ENCODE measurements around the gene SPOPL. TPM values are rescaled to one million over a fixed set of nuclear protein-coding genes. Genes with fewer than 3 reads are reported as not detected.
"Not testable (repeated sequence)": the region's sequence is repeated elsewhere in the genome, so short reads cannot be mapped to it uniquely, and the experiment has no call there.

Gene SPOPL
- total RNA-seq, 2 donors from 2014 or later, result 12.1 to 14.4 TPM

DNA sequence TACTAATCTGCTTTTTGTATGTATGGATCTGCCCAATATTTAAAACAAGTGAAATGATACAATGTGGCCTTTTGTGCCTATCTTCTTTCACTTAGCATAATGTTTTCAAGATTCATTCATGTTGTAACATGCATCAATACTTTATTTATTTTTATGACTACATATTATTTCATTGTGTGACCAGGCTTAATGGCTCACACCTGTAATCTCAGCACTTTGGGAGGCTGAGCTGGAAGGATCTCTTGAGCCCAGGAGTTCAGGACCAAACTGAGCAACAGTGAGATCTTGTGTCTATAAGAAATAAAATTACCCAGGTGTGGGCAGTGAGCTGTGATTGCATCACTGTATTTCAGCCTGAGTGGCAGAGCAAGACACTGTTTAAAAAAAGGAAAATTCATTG lies 33.2 kb downstream of the SPOPL start:
- TF ChIP-seq, protein P1, sequence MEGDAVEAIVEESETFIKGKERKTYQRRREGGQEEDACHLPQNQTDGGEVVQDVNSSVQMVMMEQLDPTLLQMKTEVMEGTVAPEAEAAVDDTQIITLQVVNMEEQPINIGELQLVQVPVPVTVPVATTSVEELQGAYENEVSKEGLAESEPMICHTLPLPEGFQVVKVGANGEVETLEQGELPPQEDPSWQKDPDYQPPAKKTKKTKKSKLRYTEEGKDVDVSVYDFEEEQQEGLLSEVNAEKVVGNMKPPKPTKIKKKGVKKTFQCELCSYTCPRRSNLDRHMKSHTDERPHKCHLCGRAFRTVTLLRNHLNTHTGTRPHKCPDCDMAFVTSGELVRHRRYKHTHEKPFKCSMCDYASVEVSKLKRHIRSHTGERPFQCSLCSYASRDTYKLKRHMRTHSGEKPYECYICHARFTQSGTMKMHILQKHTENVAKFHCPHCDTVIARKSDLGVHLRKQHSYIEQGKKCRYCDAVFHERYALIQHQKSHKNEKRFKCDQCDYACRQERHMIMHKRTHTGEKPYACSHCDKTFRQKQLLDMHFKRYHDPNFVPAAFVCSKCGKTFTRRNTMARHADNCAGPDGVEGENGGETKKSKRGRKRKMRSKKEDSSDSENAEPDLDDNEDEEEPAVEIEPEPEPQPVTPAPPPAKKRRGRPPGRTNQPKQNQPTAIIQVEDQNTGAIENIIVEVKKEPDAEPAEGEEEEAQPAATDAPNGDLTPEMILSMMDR (IDR thresholded peaks at IDR 0.05), result no peak
- peaks cover 0 to 15% of the 10 kb centered on the region in 2 donors for H3K4me1 ChIP-seq
- no peak overlapping the region for H3K27ac ChIP-seq
- no peaks in the 10 kb centered on the region for H3K36me3 ChIP-seq
- no peak for DNase-seq (ENCODE audit: low spot score)
- no peak overlapping the region for H3K4me3 ChIP-seq
- peaks cover 0 to 5% of the 10 kb centered on the region in 2 donors for H3K9me3 ChIP-seq
- no peaks in the 10 kb centered on the region for H3K27me3 ChIP-seq

GRCh38 chr2:138536302-138536701 lies 34.7 kb downstream of the SPOPL start:
- DNase-seq (ENCODE audit: low spot score), result no peak
- Histone ChIP-seq H3K27me3 (no peaks in the 10 kb centered on the region), H3K4me3 (no peak overlapping the region), H3K36me3 (no peaks in the 10 kb centered on the region), H3K4me1 (peaks cover 0 to 13% of the 10 kb centered on the region in 2 donors), H3K9me3 (peaks cover 0 to 5% of the 10 kb centered on the region in 2 donors), H3K27ac (no peak overlapping the region)
- TF ChIP-seq, protein P1 (IDR thresholded peaks at IDR 0.05), result no peak

- TF ChIP-seq, protein P1 (IDR thresholded peaks at IDR 0.05), result no peak
- no peak for DNase-seq (ENCODE audit: low spot score)
- peaks cover 0 to 8% of the 10 kb centered on the region in 2 donors for H3K4me1 ChIP-seq
- peaks cover 0 to 5% of the 10 kb centered on the region in 2 donors for H3K9me3 ChIP-seq
- no peaks in the 10 kb centered on the region for H3K27me3 ChIP-seq
- no peaks in the 10 kb centered on the region for H3K36me3 ChIP-seq
- no peak overlapping the region for H3K4me3 ChIP-seq
- no peak overlapping the region for H3K27ac ChIP-seq
Measured at GRCh38 chr2:138536740-138537139, 35.2 kb downstream of the SPOPL start.

DNA sequence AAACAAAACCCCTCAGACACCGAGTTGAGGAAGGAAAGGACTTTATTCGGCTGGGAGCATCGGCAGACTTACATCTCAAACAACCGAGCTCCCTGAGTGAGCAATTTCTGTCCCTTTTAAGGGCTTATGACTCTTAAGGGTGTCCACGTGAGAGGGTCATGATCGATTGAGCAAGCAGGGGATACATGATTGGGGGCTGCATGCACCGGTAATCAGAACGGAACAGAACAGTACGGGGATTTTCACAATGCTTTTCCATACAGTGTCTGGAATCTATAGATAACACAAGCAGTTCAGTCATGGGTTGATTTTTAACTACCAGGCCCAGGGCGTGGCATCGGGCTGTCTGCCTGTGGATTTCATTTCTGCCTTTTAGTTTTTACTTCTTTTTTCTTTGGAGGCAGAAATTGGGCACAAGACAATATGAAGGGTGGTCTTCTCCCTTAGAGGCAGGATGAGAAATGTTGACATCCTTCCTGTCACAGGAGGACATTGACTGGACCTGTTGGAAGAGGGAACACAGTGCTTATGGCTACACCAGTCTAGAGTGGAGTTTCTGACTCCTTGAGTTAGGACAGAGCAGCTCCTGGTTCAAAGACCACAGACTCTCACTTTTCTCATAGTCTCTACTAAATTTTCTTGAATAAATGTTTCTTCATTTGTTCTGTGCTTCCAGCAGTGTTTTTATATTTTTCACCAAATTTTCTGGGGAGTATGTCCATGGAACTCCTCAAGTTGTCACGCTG lies 35.8 kb downstream of the SPOPL start:
- no peaks in the 10 kb centered on the region for H3K27me3 ChIP-seq
- peaks cover 0 to 5% of the 10 kb centered on the region in 2 donors for H3K4me1 ChIP-seq
- DNase-seq (ENCODE audit: low spot score), result no peak
- peaks cover 0 to 5% of the 10 kb centered on the region in 2 donors for H3K9me3 ChIP-seq
- TF ChIP-seq, protein P1 (IDR thresholded peaks at IDR 0.05), result no peak
- no peaks in the 10 kb centered on the region for H3K36me3 ChIP-seq
- no peak overlapping the region for H3K27ac ChIP-seq
- no peak overlapping the region for H3K4me3 ChIP-seq

GRCh38 chr2:138544206-138544605 lies 42.6 kb downstream of the SPOPL start:
- not testable (repeated sequence) for H3K27ac ChIP-seq; DNase-seq (ENCODE audit: low spot score); H3K36me3 ChIP-seq; H3K27me3 ChIP-seq; H3K9me3 ChIP-seq; H3K4me1 ChIP-seq; H3K4me3 ChIP-seq

DNA sequence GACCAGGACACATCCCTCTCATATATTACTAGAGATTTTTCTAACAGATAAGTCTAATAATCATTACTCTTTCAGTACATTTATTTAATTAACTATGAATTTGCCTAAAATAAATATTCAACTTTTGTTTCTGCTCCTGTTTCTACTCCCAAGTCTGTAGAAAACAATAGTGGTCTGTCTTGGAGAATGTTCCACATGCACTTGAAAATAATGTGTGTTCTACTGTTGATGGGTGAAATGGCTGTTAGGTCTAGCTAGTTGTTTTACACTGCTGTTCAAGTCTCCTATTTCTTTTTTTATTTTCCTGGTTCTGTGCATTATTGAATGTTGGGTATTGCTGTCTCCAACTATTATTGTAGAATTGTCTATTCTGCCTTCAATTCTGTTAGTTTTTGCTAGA lies 47.2 kb downstream of the SPOPL start:
- Histone ChIP-seq H3K27ac (no peak overlapping the region), H3K27me3 (no peaks in the 10 kb centered on the region), H3K9me3 (no peaks in the 10 kb centered on the region), H3K4me3 (no peak overlapping the region), H3K36me3 (no peaks in the 10 kb centered on the region), H3K4me1 (no peaks in the 10 kb centered on the region)
- DNase-seq (ENCODE audit: low spot score), result no peak
- TF ChIP-seq, protein P1 (IDR thresholded peaks at IDR 0.05), result no peak

All from right atrium auricular region (tissue), 2 donors.